ACC112 (cell line): ENCODE data around the gene ZNF467.

ENCODE experiments used
- H2AFZ ChIP-seq: fragments of 200-600 bp; sonication (generic); one replicate; pipeline ENCODE4 v1.6.0; 2017; ENCODE audit warnings: antibody characterized with exemption, low read length; ENCODE audit not compliant: unreplicated experiment
- H3K27ac ChIP-seq: fragments of 200-600 bp; sonication (generic); 2 replicates; pipeline ENCODE4 v1.5.1; 2014; ENCODE audit warnings: low read depth, mild to moderate bottlenecking, antibody characterized with exemption, low read length, moderate library complexity
- H3K27me3 ChIP-seq: fragments of 200-600 bp; sonication (generic); 2 replicates; pipeline ENCODE4 v1.6.1; 2014; ENCODE audit warnings: mild to moderate bottlenecking, antibody characterized with exemption, low read length, moderate library complexity, mixed read lengths; ENCODE audit not compliant: insufficient read depth
- H3K36me3 ChIP-seq: fragments of 200-600 bp; sonication (generic); 2 replicates; pipeline ENCODE4 v1.6.1; 2016; ENCODE audit warnings: mild to moderate bottlenecking, antibody characterized with exemption, low read length, moderate library complexity, mixed read lengths; ENCODE audit not compliant: insufficient read depth
- H3K4me1 ChIP-seq: fragments of 200-600 bp; sonication (generic); one replicate; pipeline ENCODE4 v1.6.1; 2016; ENCODE audit warnings: low read length, mixed read lengths; ENCODE audit not compliant: insufficient read depth, unreplicated experiment, control insufficient read depth
- H3K4me3 ChIP-seq: fragments of 200-600 bp; sonication (generic); 2 replicates; pipeline ENCODE4 v1.5.1; 2014; ENCODE audit warnings: mild to moderate bottlenecking, low read depth, low read length
- H3K79me2 ChIP-seq: fragments of 200-600 bp; sonication (generic); one replicate; pipeline ENCODE4 v1.6.0; 2016; ENCODE audit warnings: low read length; ENCODE audit not compliant: control insufficient read depth, unreplicated experiment, insufficient read depth

The ZNF467 gene

GRCh38 chr7:149816794-149817193 lies 43.4 kb upstream of the ZNF467 start:
- H3K27me3 ChIP-seq, result no peaks in the 10 kb centered on the region
- no peaks in the 10 kb centered on the region for H3K79me2 ChIP-seq
- no peaks in the 10 kb centered on the region for H3K36me3 ChIP-seq
- H3K27ac ChIP-seq, result no peak overlapping the region
- H2AFZ ChIP-seq, result no peak overlapping the region
- no peak overlapping the region for H3K4me3 ChIP-seq
- no peaks in the 10 kb centered on the region for H3K4me1 ChIP-seq

GRCh38 chr7:149816267-149816751 lies 42.9 kb upstream of the ZNF467 start:
- Histone ChIP-seq H3K27me3 (no peaks in the 10 kb centered on the region), H3K4me1 (no peaks in the 10 kb centered on the region)

GRCh38 chr7:149815661-149816266 lies 42.4 kb upstream of the ZNF467 start:
- H3K27me3 ChIP-seq, result no peaks in the 10 kb centered on the region
- no peaks in the 10 kb centered on the region for H3K36me3 ChIP-seq
- H3K27ac ChIP-seq, result no peak overlapping the region
- no peaks in the 10 kb centered on the region for H3K79me2 ChIP-seq
- H3K4me1 ChIP-seq, result no peaks in the 10 kb centered on the region
- no peak overlapping the region for H3K4me3 ChIP-seq
- no peak overlapping the region for H2AFZ ChIP-seq

More at GRCh38 chr7:149816267-149816751, 42.9 kb upstream of the ZNF467 start:
- Histone ChIP-seq H3K79me2 (no peaks in the 10 kb centered on the region), H3K27ac (no peak overlapping the region), H3K4me3 (no peak overlapping the region), H3K36me3 (no peaks in the 10 kb centered on the region), H2AFZ (no peak overlapping the region)

- H3K27me3 ChIP-seq, result peaks cover 5% of the 10 kb centered on the region
- H3K4me1 ChIP-seq, result no peaks in the 10 kb centered on the region
- H2AFZ ChIP-seq, result no peak overlapping the region
- no peak overlapping the region for H3K27ac ChIP-seq
- no peak overlapping the region for H3K4me3 ChIP-seq
- H3K36me3 ChIP-seq, result no peaks in the 10 kb centered on the region
- H3K79me2 ChIP-seq, result no peaks in the 10 kb centered on the region
These were observed 41.7 kb upstream of the ZNF467 start for GRCh38 chr7:149815121-149815520.

- Histone ChIP-seq H3K27me3 (peaks cover 11% of the 10 kb centered on the region), H3K79me2 (no peaks in the 10 kb centered on the region), H3K27ac (no peak overlapping the region), H3K36me3 (no peaks in the 10 kb centered on the region), H3K4me3 (no peak overlapping the region), H2AFZ (no peak overlapping the region), H3K4me1 (no peaks in the 10 kb centered on the region)
These were observed 41.1 kb upstream of the ZNF467 start for GRCh38 chr7:149814494-149814893.

GRCh38 chr7:149813254-149814035 lies 40.1 kb upstream of the ZNF467 start:
- Histone ChIP-seq H3K4me1 (no peaks in the 10 kb centered on the region), H3K27me3 (peaks cover 12% of the 10 kb centered on the region), H3K79me2 (no peaks in the 10 kb centered on the region), H3K4me3 (no peak overlapping the region), H3K36me3 (no peaks in the 10 kb centered on the region), H2AFZ (no peak overlapping the region), H3K27ac (no peak overlapping the region)

- H3K27ac ChIP-seq, result no peak overlapping the region
- H3K36me3 ChIP-seq, result no peaks in the 10 kb centered on the region
These were observed 38.6 kb upstream of the ZNF467 start for GRCh38 chr7:149811831-149812490.

GRCh38 chr7:149811221-149811620 lies 37.8 kb upstream of the ZNF467 start:
- H3K36me3 ChIP-seq, result no peaks in the 10 kb centered on the region
- H3K27me3 ChIP-seq, result peaks cover 12% of the 10 kb centered on the region
- no peak overlapping the region for H3K4me3 ChIP-seq
- no peak overlapping the region for H3K27ac ChIP-seq
- no peaks in the 10 kb centered on the region for H3K4me1 ChIP-seq
- H2AFZ ChIP-seq, result no peak overlapping the region
- H3K79me2 ChIP-seq, result no peaks in the 10 kb centered on the region

More at GRCh38 chr7:149811831-149812490, 38.6 kb upstream of the ZNF467 start:
- Histone ChIP-seq H3K4me1 (no peaks in the 10 kb centered on the region), H3K27me3 (peaks cover 12% of the 10 kb centered on the region), H2AFZ (no peak overlapping the region), H3K4me3 (no peak overlapping the region), H3K79me2 (no peaks in the 10 kb centered on the region)

GRCh38 chr7:149809215-149809614 lies 35.8 kb upstream of the ZNF467 start:
- Histone ChIP-seq H3K4me3 (no peak overlapping the region), H3K4me1 (no peaks in the 10 kb centered on the region), H3K36me3 (no peaks in the 10 kb centered on the region), H3K79me2 (no peaks in the 10 kb centered on the region), H3K27ac (no peak overlapping the region), H3K27me3 (peaks cover 15% of the 10 kb centered on the region), H2AFZ (no peak overlapping the region)

GRCh38 chr7:149808311-149808710 lies 34.9 kb upstream of the ZNF467 start:
- Histone ChIP-seq H3K27me3 (peaks cover 15% of the 10 kb centered on the region), H3K4me1 (no peaks in the 10 kb centered on the region), H3K27ac (no peak overlapping the region), H2AFZ (no peak overlapping the region), H3K36me3 (no peaks in the 10 kb centered on the region), H3K4me3 (no peak overlapping the region), H3K79me2 (no peaks in the 10 kb centered on the region)
